ENCODE results near the gene CNN1. TPM values are rescaled to one million over a fixed set of nuclear protein-coding genes. Genes with fewer than 3 reads are reported as not detected.

The CNN1 gene
- total and polyA plus RNA-seq, 2 experiments from 2014 or later: 13.3 to 20.9 TPM

DNA sequence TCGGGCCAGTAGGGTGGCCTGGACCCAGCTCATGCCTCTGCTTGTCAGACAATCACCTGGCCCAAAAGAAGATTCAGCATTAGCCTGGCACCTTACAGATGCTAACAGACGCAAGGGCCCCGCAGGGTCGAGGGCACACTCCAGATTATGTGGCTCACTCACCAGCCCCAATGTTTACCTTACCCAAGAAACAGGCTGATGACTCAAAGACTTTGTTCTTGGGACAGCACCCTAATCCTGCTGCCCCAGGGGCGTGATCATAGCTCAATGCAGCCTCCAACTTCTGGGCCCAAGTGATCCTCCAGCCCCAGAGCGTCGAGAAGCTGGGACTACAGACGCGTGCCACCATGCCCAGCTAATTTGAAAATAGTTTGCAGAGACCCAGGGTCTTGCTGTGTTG lies 19.5 kb upstream of the CNN1 start:
- no peaks in the 10 kb centered on the region for H3K27me3 ChIP-seq (ENCODE audit: insufficient read depth)
- no peak overlapping the region for H3K27ac ChIP-seq (ENCODE audit: low read depth)
- no peak overlapping the region for H3K4me3 ChIP-seq
- no peak for ATAC-seq
- Mint-ChIP-seq H3K9me3 (no peaks in the 10 kb centered on the region), H3K4me1 (no peaks in the 10 kb centered on the region), H3K27ac (no peak overlapping the region), H3K4me3 (no peak overlapping the region), H3K27me3 (ENCODE audit: insufficient read depth, low read depth, poor library complexity) (peaks cover 12% of the 10 kb centered on the region), H3K36me3 (ENCODE audit: low read depth) (peaks cover 12% of the 10 kb centered on the region; the same call in 2 of the 3 replicates)
- no peaks in the 10 kb centered on the region for H3K9me2 ChIP-seq (ENCODE audit: insufficient read depth)
- no peaks in the 10 kb centered on the region; the same call in 1 of the 2 replicates for H4K20me1 ChIP-seq (replicated peaks; ENCODE audit: insufficient read depth)
- H3K36me3 ChIP-seq (ENCODE audit: insufficient read depth): no peaks in the 10 kb centered on the region
- no peak overlapping the region for H2AFZ ChIP-seq
- no peak for TF ChIP-seq JUNB (IDR thresholded peaks at IDR 0.05; ENCODE audit: unreplicated experiment)
- TF ChIP-seq, protein P1, sequence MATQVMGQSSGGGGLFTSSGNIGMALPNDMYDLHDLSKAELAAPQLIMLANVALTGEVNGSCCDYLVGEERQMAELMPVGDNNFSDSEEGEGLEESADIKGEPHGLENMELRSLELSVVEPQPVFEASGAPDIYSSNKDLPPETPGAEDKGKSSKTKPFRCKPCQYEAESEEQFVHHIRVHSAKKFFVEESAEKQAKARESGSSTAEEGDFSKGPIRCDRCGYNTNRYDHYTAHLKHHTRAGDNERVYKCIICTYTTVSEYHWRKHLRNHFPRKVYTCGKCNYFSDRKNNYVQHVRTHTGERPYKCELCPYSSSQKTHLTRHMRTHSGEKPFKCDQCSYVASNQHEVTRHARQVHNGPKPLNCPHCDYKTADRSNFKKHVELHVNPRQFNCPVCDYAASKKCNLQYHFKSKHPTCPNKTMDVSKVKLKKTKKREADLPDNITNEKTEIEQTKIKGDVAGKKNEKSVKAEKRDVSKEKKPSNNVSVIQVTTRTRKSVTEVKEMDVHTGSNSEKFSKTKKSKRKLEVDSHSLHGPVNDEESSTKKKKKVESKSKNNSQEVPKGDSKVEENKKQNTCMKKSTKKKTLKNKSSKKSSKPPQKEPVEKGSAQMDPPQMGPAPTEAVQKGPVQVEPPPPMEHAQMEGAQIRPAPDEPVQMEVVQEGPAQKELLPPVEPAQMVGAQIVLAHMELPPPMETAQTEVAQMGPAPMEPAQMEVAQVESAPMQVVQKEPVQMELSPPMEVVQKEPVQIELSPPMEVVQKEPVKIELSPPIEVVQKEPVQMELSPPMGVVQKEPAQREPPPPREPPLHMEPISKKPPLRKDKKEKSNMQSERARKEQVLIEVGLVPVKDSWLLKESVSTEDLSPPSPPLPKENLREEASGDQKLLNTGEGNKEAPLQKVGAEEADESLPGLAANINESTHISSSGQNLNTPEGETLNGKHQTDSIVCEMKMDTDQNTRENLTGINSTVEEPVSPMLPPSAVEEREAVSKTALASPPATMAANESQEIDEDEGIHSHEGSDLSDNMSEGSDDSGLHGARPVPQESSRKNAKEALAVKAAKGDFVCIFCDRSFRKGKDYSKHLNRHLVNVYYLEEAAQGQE (IDR thresholded peaks at IDR 0.05; ENCODE audit: unreplicated experiment): no peak
- TF ChIP-seq NANOG (IDR thresholded peaks at IDR 0.05; ENCODE audit: borderline replicate concordance): no peak
- no peak for TF ChIP-seq CREB1 (CRISPR knock-in tag; IDR thresholded peaks at IDR 0.05; ENCODE audit: low read depth)
- no peak for DNase-seq (ENCODE audit: low spot score)
- no peaks in the 10 kb centered on the region for H3K79me2 ChIP-seq (replicated peaks; ENCODE audit: insufficient read depth)
- H3K4me2 ChIP-seq: no peak overlapping the region
- no peaks in the 10 kb centered on the region for H3K4me1 ChIP-seq (ENCODE audit: insufficient read depth)
- no peaks in the 10 kb centered on the region for H3F3A ChIP-seq (replicated peaks; ENCODE audit: low read depth)

DNA sequence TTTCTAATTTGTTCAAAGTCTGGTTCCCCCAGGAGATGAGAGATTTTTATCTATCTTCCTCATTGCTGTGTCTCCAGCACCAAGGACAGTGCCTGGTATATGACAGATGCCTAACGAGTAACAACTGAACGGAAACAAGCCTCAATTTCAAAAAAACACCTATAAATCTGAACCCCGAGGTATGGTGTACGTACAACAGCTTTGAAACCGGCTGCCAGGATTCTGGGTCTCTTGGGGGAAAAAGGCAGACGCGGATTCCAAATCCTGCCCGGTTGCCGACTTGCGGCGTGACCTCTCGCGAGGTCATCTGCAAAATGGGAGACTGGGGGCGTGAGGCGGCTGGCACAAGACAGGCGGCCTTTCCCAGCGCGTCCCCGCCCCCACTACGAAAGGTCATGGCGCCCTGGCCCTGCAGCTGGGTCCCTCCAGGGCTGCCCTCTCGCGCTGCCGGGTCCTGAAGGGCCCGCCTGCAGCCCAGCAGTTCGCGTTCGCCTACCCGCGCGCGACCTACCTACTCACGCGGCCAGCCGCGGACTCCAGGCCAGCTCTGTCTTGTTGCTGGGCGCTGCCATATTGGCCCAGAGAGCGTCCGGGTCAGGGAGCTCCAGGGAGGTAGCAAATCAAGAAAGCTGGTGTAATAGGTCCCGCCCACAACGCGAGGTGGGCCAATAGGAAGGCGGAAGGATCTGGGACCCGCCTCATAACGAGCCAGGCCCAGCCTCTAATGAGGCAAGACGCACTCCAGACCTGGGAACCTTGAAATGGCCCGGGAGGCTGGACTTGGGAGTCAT lies 9.9 kb upstream of the CNN1 start, which contains the start of gene ECSIT:
Gene ECSIT (minus strand): TSS at position 584 of the 791 bp plus-strand sequence. CDS start 9,964 bp downstream, outside the sequence.
- H3K27ac ChIP-seq (ENCODE audit: low read depth): peak within 1 kb of the TSS; percentile 67; the same call in 1 of the 2 replicates
- H3K27me3 Mint-ChIP-seq (ENCODE audit: insufficient read depth, low read depth, poor library complexity): peaks cover 15% of the 10 kb centered on the region
- H3K27ac Mint-ChIP-seq: peak within 1 kb of the TSS; percentile 93
- DNase-seq (ENCODE audit: low spot score) (peak; percentile 99), ATAC-seq (peak; percentile 96)
- peaks cover 5% of the 10 kb centered on the region; the same call in 1 of the 2 replicates for H4K20me1 ChIP-seq (replicated peaks; ENCODE audit: insufficient read depth)
- H3K4me2 ChIP-seq: peak within 1 kb of the TSS; percentile 81
- H3K9me2 ChIP-seq (ENCODE audit: insufficient read depth): no peaks in the 10 kb centered on the region
- H3K9me3 Mint-ChIP-seq: no peaks in the 10 kb centered on the region
- no peaks in the 10 kb centered on the region for H3K27me3 ChIP-seq (ENCODE audit: insufficient read depth)
- H3K36me3 Mint-ChIP-seq (ENCODE audit: low read depth): peaks cover 7% of the 10 kb centered on the region
- TF ChIP-seq ZNF114 (CRISPR knock-in tag; IDR thresholded peaks at IDR 0.05) (no peak), ZNF331 (CRISPR knock-in tag; IDR thresholded peaks at IDR 0.05; ENCODE audit: low read depth) (no peak), CREB1 (CRISPR knock-in tag; IDR thresholded peaks at IDR 0.05; ENCODE audit: low read depth) (peak; percentile 53), EZH2 (IDR thresholded peaks at IDR 0.05; ENCODE audit: low read depth, unreplicated experiment) (no peak), POLR2AphosphoS5 (IDR thresholded peaks at IDR 0.05; ENCODE audit: low read depth) (peak; percentile 63), JUNB (IDR thresholded peaks at IDR 0.05; ENCODE audit: unreplicated experiment) (no peak), STAT1 (IDR thresholded peaks at IDR 0.05; ENCODE audit: unreplicated experiment) (no peak)
- TF ChIP-seq, protein P1 (IDR thresholded peaks at IDR 0.05; ENCODE audit: unreplicated experiment): peak; percentile 79
- peak within 1 kb of the TSS; percentile 82 for H3K4me3 ChIP-seq
- H3F3A ChIP-seq (replicated peaks; ENCODE audit: low read depth): no peaks in the 10 kb centered on the region
- no peaks in the 10 kb centered on the region for H3K36me3 ChIP-seq (ENCODE audit: insufficient read depth)
- peak within 1 kb of the TSS; percentile 95 for H3K4me3 Mint-ChIP-seq
- H3K4me1 ChIP-seq (ENCODE audit: insufficient read depth): peaks cover 6% of the 10 kb centered on the region; the same call in 1 of the 2 replicates
- H2AFZ ChIP-seq: peak within 1 kb of the TSS; percentile 69; the same call in 1 of the 2 replicates
- H3K79me2 ChIP-seq (replicated peaks; ENCODE audit: insufficient read depth): peaks cover 11% of the 10 kb centered on the region
- H3K4me1 Mint-ChIP-seq: peaks cover 8% of the 10 kb centered on the region

All from GM23338 (cell line).